Activated CD8-positive, alpha-beta memory T cell treated with anti-CD3 and anti-CD28 coated beads for 4 hours (primary cell): ENCODE measurements around the gene UGP2.
"Not testable (repeated sequence)": the region's sequence is repeated elsewhere in the genome, so short reads cannot be mapped to it uniquely, and the experiment has no call there.

ENCODE experiments used
- DNase-seq, 2 donors: peaks; one replicate each; pipeline ENCODE4 v3.0.0-alpha.2; 2020; ENCODE audit warnings: low read depth in 2 of 2

UGP2 gene

GRCh38 chr2:63893163-63893562, 51.5 kb downstream of the UGP2 start:
- DNase-seq = no peak

DNA sequence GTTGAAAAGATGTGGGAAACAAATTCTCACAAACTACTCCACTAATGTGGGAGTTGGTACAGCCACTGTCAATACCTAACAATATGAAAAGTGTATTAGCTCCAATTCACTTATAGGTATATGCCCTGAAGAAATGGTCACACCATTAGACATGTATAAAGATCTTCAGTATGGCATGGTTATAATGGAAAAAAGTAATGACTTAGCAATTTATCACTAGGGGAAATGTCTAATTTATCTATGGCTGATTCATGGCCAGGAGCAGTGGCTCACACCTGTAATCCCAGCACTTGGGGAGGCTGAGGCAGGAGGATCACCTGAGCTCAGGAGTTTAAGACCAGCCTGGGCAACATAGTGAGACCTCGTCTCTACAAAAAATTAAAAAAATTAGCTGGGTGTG, 52.5 kb downstream of the UGP2 start:
- no peak for DNase-seq

DNA sequence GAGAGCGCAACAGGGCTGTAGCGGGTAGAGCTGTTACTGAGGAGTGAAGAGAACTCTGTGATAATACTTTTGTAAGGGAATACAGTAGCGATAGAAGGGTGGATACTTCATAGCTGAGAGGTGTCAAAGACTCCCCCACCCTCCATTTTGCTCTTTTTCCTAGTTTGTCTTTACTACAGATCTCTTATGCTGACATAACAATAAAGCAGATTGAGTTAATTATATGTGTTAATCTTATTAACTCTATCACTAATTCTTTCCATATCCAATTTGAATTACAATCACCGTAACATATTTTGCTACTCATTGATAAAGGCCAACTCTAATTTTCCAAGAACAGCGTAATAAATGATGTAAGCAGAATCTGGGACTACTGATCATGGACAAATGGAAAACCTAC, 57.1 kb downstream of the UGP2 start:
- DNase-seq = no peak

- DNase-seq = no peak
Measured at GRCh38 chr2:63899639-63900038, 57.9 kb downstream of the UGP2 start.

DNA sequence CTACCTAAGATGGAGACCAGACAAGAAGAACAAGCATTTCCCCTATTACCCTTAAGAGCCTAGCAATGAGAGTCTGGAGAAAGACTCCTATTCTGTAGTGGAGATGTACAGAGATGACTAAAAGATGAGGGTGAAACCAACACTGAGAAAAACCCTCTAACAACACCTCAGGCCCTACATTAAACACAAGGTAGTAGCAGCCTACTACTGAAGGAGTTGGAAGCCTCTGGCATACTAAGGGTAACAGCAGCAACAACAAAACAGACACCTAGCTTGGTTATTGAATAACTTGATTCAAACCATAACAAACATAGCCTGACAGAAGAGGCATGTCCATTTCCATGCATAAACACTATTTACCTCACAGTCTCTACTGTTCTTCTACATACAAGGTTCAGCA, 60.5 kb downstream of the UGP2 start:
- no peak for DNase-seq

- no peak for DNase-seq
Measured at GRCh38 chr2:63903003-63903402, 61.3 kb downstream of the UGP2 start.

- DNase-seq = no peak
Measured at GRCh38 chr2:63914311-63914710, 72.6 kb downstream of the UGP2 start.

DNA sequence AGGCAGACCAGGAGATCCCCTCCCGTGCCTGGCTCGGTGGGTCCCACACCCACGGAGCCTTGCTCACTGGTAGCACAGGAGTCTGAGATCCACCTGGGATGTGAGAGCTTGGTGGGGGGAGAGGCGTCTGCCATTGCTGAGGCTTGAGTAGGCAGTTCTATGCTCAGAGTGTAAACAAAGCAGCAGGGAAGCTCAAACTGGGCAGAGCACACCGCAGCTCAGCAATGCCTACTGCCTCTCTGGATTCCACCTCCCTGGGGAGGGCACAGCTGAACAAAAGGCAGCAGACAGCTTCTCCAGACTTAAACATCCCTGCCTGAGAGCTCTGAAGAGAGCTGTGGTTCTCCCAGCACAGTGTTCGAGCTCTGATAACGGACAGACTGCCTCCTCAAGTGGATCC, 85.1 kb downstream of the UGP2 start:
- DNase-seq = no peak

DNA sequence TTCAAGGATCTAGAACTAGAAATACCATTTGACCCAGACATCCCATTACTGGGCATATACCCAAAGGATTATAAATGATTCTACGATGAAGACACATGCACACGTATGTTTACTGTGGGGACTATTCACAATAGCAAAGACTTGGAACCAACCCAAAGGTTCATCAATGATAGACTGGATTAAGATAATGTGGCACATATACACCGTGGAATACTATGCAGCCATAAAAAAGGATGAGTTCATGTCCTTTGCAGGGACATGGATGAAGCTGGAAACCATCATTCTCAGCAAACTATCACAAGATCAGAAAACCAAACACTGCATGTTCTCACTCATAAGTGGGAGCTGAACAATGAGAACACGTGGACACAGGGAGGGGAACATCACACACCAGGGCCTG, 90.4 kb downstream of the UGP2 start:
- not testable (repeated sequence) for DNase-seq
